ENCODE results near the gene APCDD1.

DNA sequence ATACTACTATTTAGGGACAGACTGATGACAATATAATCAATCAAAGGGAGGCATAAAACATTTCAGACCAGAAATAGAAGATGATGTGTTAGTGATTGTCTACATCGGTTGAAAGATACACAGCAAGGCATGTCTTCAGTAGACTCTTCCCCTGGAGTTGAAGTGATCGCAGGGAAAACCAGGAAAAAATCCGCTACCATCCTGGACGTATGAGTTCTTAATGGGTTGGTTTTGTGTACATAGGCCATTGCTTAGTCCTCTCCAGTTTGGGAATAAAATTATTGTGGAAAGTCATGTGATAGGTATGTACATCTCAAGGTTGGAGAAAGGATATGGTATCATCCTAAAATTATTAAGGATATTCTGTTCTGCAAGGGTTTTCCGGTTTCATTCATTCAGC, 4.3 kb downstream of the APCDD1 start:
- TF ChIP-seq, protein P1, sequence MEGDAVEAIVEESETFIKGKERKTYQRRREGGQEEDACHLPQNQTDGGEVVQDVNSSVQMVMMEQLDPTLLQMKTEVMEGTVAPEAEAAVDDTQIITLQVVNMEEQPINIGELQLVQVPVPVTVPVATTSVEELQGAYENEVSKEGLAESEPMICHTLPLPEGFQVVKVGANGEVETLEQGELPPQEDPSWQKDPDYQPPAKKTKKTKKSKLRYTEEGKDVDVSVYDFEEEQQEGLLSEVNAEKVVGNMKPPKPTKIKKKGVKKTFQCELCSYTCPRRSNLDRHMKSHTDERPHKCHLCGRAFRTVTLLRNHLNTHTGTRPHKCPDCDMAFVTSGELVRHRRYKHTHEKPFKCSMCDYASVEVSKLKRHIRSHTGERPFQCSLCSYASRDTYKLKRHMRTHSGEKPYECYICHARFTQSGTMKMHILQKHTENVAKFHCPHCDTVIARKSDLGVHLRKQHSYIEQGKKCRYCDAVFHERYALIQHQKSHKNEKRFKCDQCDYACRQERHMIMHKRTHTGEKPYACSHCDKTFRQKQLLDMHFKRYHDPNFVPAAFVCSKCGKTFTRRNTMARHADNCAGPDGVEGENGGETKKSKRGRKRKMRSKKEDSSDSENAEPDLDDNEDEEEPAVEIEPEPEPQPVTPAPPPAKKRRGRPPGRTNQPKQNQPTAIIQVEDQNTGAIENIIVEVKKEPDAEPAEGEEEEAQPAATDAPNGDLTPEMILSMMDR (IDR thresholded peaks at IDR 0.05 in 2 of 3, conservative IDR thresholded peaks at IDR 0.05 in 1 of 3; ENCODE audit: borderline replicate concordance in 1 of 3, insufficient read depth in 1 of 3, low read depth in 2 of 3, low read length in 2 of 3), result no peak
- TF ChIP-seq FOSL1 (IDR thresholded peaks at IDR 0.05; ENCODE audit: low read depth), result no peak
- no peak for TF ChIP-seq YY1 (IDR thresholded peaks at IDR 0.05; ENCODE audit: extremely low read depth, insufficient replicate concordance, low read depth, low read length)
- no peak for TF ChIP-seq CBX3 (IDR thresholded peaks at IDR 0.05; ENCODE audit: low read depth)
- TF ChIP-seq CEBPB (IDR thresholded peaks at IDR 0.05; ENCODE audit: low read depth), result no peak
- no peak for TF ChIP-seq POLR2A (IDR thresholded peaks at IDR 0.05; ENCODE audit: borderline replicate concordance, extremely low read depth, insufficient read depth, insufficient read length)
- no peak for TF ChIP-seq SIN3A (IDR thresholded peaks at IDR 0.05; ENCODE audit: low read depth)
- no peak for TF ChIP-seq SP1 (IDR thresholded peaks at IDR 0.05; ENCODE audit: low read depth)
